Cardiac fibroblast (primary cell): ENCODE data around the gene TRIOBP.

ENCODE experiments used
- DNase-seq, 2 donors: peaks; one replicate each; pipeline versions ENCODE4 v3.0.0 to v3.0.0-alpha.2; 2010; ENCODE audit warnings: low read depth in 2 of 2
- H3K4me3 ChIP-seq, 2 donors: replicated peaks in 1 of 2; 1 replicate in 1 of 2; 2 replicates in 1 of 2; pipeline ENCODE4 v1.5.1; 2011; ENCODE audit warnings: low read depth in 2 of 2, low read length in 2 of 2, mild to moderate bottlenecking in 2 of 2, moderate library complexity in 1 of 2
- CTCF ChIP-seq: IDR thresholded peaks from one replicate; pipeline ENCODE4 v1.5.1; 2011; ENCODE audit warnings: low read depth, mild to moderate bottlenecking, low read length, inconsistent platforms

Gene TRIOBP

GRCh38 chr22:37697538-37697835 is 639 bp downstream of the TRIOBP start:
- no peak for TF ChIP-seq CTCF
- DNase-seq = no peak

GRCh38 chr22:37701141-37701786 is 4.4 kb downstream of the TRIOBP start:
- no peak overlapping the region for H3K4me3 ChIP-seq
- peak; percentile 22 to 54 for DNase-seq
- TF ChIP-seq CTCF = no peak

More at GRCh38 chr22:37697538-37697835, 639 bp downstream of the TRIOBP start:
- peak overlapping the region in 1 of 2 donors; percentile 47 for H3K4me3 ChIP-seq

GRCh38 chr22:37703906-37704305 is 7.1 kb downstream of the TRIOBP start:
- no peak overlapping the region for H3K4me3 ChIP-seq
- DNase-seq = peak in 1 of 2 donors; percentile 13
- TF ChIP-seq CTCF = no peak

GRCh38 chr22:37704645-37705044 is 7.8 kb downstream of the TRIOBP start:
- no peak for TF ChIP-seq CTCF
- no peak for DNase-seq
- H3K4me3 ChIP-seq = no peak overlapping the region

GRCh38 chr22:37705205-37705604 is 8.4 kb downstream of the TRIOBP start:
- DNase-seq = no peak
- TF ChIP-seq CTCF = no peak
- no peak overlapping the region for H3K4me3 ChIP-seq

- no peak for TF ChIP-seq CTCF
- no peak overlapping the region for H3K4me3 ChIP-seq
- no peak for DNase-seq
These were observed 12.0 kb downstream of the TRIOBP start for GRCh38 chr22:37708580-37709444.

- TF ChIP-seq CTCF = no peak
- no peak for DNase-seq
- H3K4me3 ChIP-seq = no peak overlapping the region
These were observed 12.6 kb downstream of the TRIOBP start for GRCh38 chr22:37709445-37709765.
